Posterior vena cava (tissue), 2 donors: ENCODE data around the gene PTCD1. TPM values are rescaled to one million over a fixed set of nuclear protein-coding genes. Genes with fewer than 3 reads are reported as not detected.
A peak's percentile ranks its signal among the peaks of the same experiment; 100 is the strongest.

Experiments
- DNase-seq: peaks from one replicate; pipeline ENCODE4 v3.0.0-alpha.2; 2020; ENCODE audit warnings: low spot score
- intact Hi-C, 2 donors: fragments of 100-400 bp; cut with DNase I; formaldehyde crosslinking; loops; one replicate each; pipeline versions ENCODE4 v1.14.1 to v1.14.2; 2022 to 2023
- long read RNA-seq, 2 donors: library from polyadenylated mRNA; unstranded; transcript quantifications; one replicate each; pipeline ENCODE4 v2.0.0, GENCODE V29; 2020 to 2021
- total RNA-seq, 2 donors: library from RNA; stranded (reverse); fragmentation: NEBNext Ultra II Directional; extraction: Animal tissue kit (Norgen Biotek cat#: 25700); gene quantifications; one replicate each; pipeline ENCODE4 v1.2.1, GENCODE V29; 2021
- donor health status: DM: yes; HTN: yes; CAD: no.
- donor health status: DM: yes; HTN: yes; CAD: no.

Gene PTCD1, protein sequence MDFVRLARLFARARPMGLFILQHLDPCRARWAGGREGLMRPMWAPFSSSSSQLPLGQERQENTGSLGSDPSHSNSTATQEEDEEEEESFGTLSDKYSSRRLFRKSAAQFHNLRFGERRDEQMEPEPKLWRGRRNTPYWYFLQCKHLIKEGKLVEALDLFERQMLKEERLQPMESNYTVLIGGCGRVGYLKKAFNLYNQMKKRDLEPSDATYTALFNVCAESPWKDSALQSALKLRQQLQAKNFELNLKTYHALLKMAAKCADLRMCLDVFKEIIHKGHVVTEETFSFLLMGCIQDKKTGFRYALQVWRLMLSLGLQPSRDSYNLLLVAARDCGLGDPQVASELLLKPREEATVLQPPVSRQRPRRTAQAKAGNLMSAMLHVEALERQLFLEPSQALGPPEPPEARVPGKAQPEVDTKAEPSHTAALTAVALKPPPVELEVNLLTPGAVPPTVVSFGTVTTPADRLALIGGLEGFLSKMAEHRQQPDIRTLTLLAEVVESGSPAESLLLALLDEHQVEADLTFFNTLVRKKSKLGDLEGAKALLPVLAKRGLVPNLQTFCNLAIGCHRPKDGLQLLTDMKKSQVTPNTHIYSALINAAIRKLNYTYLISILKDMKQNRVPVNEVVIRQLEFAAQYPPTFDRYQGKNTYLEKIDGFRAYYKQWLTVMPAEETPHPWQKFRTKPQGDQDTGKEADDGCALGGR
- 1 to 10 TPM; 3.1 to 5.6 TPM for total RNA-seq
- long read RNA-seq, donor 1, full-length matches to known transcripts: 2 of 3 reads
- long read RNA-seq, donor 1, partial matches to known transcripts: 0 of 3 reads
- long read RNA-seq, donor 1, other reads (novel, unspliced or antisense): 1 of 3 reads
- long read RNA-seq, donor 2, full-length matches to known transcripts: 6 of 7 reads
- long read RNA-seq, donor 2, partial matches to known transcripts: 0 of 7 reads
- long read RNA-seq, donor 2, other reads (novel, unspliced or antisense): 1 of 7 reads

GRCh38 chr7:99438573-99439480 is at the start of gene PTCD1, which contains the start of gene CPSF4:
Gene PTCD1 (minus strand): TSS chr7:99438798. CDS start chr7:99435242, 3,556 bp downstream.
Gene CPSF4 (plus strand): TSS chr7:99438943. CDS start chr7:99439083, 140 bp downstream.
- peak; percentile 99 for DNase-seq
- intact Hi-C loops: no loop called here

DNA sequence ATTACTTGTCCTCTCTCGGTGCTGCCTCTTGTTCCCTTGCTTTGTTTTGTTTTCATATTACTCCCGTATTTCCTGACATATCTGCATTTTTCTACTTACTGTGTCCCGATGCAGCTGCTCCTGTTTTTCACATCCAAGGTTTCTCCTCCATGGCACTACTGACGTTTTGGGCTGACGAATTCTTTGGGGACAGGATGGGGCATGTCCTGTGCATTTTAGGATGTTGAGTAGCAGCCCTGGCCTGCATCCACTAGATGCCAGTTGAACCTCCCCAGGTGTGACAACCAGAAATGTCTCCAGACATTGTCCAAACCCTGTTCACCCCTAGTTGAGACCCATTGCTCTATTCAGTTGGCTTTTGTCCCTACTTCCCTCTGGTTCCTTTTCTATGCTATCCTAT is 46.5 kb upstream of the PTCD1 start:
- no peak for DNase-seq
- intact Hi-C loops: loop anchor here in 1 of 2 donors (10.0 kb wide), 1 partner anchor 80 kb away; no protein-coding TSS in a partner anchor

- DNase-seq: peak; percentile 74
- intact Hi-C loops: no loop called here
Measured at GRCh38 chr7:99478464-99479440, 40.2 kb upstream of the PTCD1 start.

- intact Hi-C loops: no loop called here
- peak; percentile 11 for DNase-seq
Measured at GRCh38 chr7:99476107-99476506, 37.5 kb upstream of the PTCD1 start.

GRCh38 chr7:99473315-99473596 is 34.7 kb upstream of the PTCD1 start:
- DNase-seq: peak; percentile 16
- intact Hi-C loops: no loop called here

GRCh38 chr7:99472561-99473314 is 34.1 kb upstream of the PTCD1 start, which contains the start of gene ZNF789:
Gene ZNF789 (plus strand): TSS chr7:99472890. CDS start chr7:99476457, 3,567 bp downstream.
- peak; percentile 99 for DNase-seq
- intact Hi-C loops: no loop called here

- intact Hi-C loops: no loop called here
- peak; percentile 65 for DNase-seq
Measured at GRCh38 chr7:99469381-99470065, 30.9 kb upstream of the PTCD1 start.

DNA sequence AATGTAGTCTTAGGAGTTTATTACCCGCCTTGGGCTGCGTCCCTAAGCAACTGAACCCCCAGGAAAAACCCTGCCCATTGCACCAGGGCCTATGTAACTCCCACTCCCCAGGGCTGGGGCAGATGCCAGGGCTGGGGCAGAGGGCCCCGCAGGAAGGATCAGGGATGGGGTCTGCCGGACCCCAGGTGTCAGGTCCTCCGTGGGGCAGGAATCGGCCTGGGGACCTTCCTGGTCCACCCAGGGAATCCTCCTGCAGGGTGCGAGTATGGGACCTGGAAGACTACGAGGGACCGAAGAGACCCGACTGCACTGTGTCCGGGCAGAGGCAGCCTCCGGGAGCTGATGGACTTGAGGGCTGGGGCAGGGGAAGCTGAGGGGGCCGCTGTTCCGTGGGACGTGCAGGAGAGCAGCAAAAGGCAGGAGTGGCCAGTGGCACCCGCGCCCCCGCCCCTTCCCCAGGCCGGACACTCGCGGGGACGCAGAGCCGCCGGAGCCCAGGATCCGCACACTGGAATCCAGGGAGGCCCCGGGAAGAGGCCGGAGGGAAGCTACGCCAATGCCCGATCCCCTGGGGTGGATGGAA is 29.8 kb upstream of the PTCD1 start:
- intact Hi-C loops: no loop called here
- peak; percentile 66 for DNase-seq

- no peak for DNase-seq
- intact Hi-C loops: no loop called here
Measured at GRCh38 chr7:99465421-99465768, 26.8 kb upstream of the PTCD1 start.

DNA sequence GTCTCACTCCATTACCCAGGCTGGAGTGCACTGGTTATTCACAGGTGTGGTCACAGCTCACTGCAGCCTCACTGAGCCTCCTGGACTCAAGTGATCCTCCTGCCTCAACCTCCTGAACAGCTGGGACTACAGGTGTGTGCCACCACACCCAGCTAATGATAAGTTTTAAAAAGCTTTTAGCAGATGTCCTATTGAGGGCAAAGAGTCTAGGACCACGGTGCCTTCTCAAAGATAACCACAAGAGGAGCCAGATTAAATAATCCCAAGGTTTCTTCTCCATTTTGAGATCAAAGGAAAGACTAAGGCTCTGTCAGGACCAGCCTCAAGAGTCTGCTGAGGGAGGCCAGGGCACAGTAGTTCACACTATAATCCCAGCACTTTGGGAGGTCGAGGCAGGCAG is 22.6 kb upstream of the PTCD1 start:
- no peak for DNase-seq
- intact Hi-C loops: no loop called here

- no peak for DNase-seq
- intact Hi-C loops: no loop called here
Measured at GRCh38 chr7:99460651-99461050, 22.1 kb upstream of the PTCD1 start.

DNA sequence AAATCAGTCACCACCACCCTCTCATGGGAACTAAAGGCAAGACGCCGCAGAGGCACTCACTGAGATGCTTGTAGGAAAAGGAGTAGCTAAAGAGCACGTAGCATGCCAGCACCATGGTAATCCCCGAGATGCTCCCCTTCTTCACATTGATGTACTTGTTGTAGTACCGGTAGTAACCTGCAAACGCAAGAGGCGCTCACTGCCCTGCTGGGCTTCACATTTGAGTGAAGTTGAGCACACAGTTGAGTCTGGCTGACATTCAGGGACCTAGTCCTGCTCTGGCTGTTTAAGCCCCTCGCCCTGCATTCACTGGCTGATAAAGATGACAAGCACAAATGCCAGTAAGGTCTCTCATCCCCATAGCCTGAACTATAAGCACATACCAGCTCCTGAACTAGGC is 20.5 kb upstream of the PTCD1 start:
- no peak for DNase-seq
- intact Hi-C loops: no loop called here

DNA sequence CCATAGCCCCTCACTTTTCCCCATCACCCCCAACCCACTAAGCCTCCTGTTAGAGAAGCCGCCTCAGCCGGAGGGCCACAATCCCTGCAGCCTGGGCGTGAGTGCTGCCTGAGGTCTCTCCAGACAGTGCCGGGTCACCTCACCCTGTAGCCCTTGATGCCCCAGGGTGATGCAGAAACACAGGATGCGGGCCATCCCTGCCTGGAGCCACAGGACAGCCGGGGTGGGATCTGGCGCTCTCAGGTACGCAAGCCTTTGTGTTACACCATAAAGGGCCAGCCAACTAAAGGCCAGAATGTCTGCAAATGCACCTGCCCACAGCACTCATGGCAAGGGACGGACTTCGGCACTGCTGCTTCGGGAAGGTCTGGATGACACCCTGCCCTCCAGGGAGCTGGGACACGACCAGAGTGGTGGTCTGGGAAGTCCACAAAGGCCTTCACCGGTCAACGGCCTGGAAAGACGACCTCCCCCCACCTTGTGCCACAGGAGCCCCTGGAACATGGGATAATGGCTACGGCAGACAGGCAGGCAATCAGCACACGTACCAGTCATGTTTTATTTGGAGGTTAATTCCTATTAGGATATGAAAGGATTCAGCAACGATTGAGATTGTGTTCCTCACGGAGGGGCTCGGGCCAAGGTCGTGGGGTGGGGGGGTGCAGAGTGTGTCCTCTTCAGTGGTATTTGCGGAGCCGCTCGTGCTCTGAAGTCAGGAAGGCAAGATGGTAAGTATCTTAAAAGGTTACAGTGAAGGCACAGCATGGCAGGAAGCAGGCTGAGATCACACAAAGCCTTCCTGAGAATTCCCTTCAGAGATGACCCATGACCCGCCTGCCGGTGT is 19.3 kb upstream of the PTCD1 start:
- intact Hi-C loops: no loop called here
- no peak for DNase-seq

- no peak for DNase-seq
- intact Hi-C loops: no loop called here
Measured at GRCh38 chr7:99457050-99457649, 18.6 kb upstream of the PTCD1 start.

DNA sequence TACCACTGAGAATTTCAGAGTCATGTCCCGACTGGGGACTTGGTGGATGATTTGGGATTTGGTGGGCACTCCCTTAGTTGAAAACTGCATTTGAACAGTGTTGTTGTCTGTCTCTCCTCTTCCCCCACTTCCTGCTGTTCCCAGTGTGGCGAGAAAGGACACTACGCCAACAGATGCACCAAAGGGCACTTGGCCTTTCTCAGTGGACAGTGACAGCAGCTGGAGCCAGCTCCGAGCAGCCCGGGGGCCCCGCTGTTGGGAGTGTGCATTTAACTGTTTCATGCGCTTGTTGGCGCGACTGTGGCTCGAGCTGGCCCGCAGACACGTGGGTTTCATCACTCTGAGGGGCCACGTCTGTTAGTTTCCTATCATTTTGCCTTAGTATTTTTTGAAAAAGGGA is 17.7 kb upstream of the PTCD1 start:
- no peak for DNase-seq
- intact Hi-C loops: no loop called here
